BLaER1 treated with 17β-estradiol and CSF1 and Interleukin-3, amounts not matched to agents 10 nM and 100 nM (cell line): ENCODE results near the gene SDK1.
"Not testable (repeated sequence)": the region's sequence is repeated elsewhere in the genome, so short reads cannot be mapped to it uniquely, and the experiment has no call there.

Source experiments
- H3K27ac ChIP-seq, 11 experiments: shearing (Covaris generic); formaldehyde crosslinking; 2 replicates each; pipeline ENCODE4 v1.8.1; 2022
- H3K27me3 ChIP-seq, 11 experiments: shearing (Covaris generic); formaldehyde crosslinking; 2 replicates each; pipeline ENCODE4 v1.8.1; 2022
- H3K36me3 ChIP-seq, 11 experiments: shearing (Covaris generic); formaldehyde crosslinking; 2 replicates each; pipeline ENCODE4 v1.8.1; 2022
- H3K4me1 ChIP-seq, 10 experiments: shearing (Covaris generic); formaldehyde crosslinking; 2 replicates each; pipeline ENCODE4 v1.8.1; 2022
- H3K4me2 ChIP-seq, 11 experiments: shearing (Covaris generic); formaldehyde crosslinking; 2 replicates each; pipeline ENCODE4 v1.8.1; 2022
- H3K4me3 ChIP-seq, 10 experiments: shearing (Covaris generic); formaldehyde crosslinking; 2 replicates each; pipeline ENCODE4 v1.8.1; 2022
- H3K9ac ChIP-seq, 11 experiments: shearing (Covaris generic); formaldehyde crosslinking; 2 replicates each; pipeline ENCODE4 v1.8.1; 2022
- H3K9me3 ChIP-seq, 11 experiments: shearing (Covaris generic); formaldehyde crosslinking; replicated peaks in 1 of 11; 2 replicates each; pipeline ENCODE4 v1.8.1; 2022
- H4K20me1 ChIP-seq, 11 experiments: shearing (Covaris generic); formaldehyde crosslinking; 2 replicates each; pipeline ENCODE4 v1.8.1; 2022
- Cebpa-rat ChIP-seq, 11 experiments: shearing (Covaris generic); IDR thresholded peaks; 2 replicates each; pipeline ENCODE4 v1.8.1; 2022

The SDK1 gene

GRCh38 chr7:3918576-3918975 is 617.5 kb downstream of the SDK1 start:
- Histone ChIP-seq H3K27ac (no peak overlapping the region), H4K20me1 (no peaks in the 10 kb centered on the region), H3K4me2 (peak overlapping the region; percentile 60 to 87 (median 73)), H3K4me3 (peak overlapping the region in 1 of 10 experiments; percentile 3; a peak in 1 of 20 replicates), H3K27me3 (no peaks in the 10 kb centered on the region), H3K9me3 (peaks cover 5 to 18% (median 15%) of the 10 kb centered on the region in 11 experiments; a peak in 17 of 22 replicates), H3K4me1 (peaks cover 52 to 61% (median 58%) of the 10 kb centered on the region in 10 experiments), H3K9ac (no peak overlapping the region), H3K36me3 (no peaks in the 10 kb centered on the region)
- no peak for TF ChIP-seq Cebpa-rat (IDR thresholded peaks at IDR 0.05)

DNA sequence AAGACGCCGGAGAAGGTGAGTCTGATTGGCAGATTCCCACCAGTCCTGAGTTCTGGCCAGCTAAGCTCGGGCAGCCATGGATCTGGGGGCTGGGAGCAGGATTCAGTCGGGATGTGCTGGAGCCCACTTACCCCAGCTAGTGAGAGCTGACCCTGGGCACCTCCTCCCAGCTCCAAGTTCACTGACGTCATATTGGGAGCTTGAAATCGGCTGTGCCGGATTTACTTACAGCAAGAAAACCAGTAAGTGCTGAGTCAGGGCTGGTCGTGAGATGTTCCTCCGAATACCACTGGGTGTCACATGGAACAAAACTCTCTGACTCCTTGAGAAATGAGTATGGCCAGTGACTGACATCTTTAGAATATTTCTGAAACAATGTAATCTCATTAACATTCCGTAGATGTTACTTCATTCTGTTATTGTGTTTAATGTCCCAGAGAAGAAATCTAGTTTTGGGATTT is 621.2 kb downstream of the SDK1 start:
- no peaks in the 10 kb centered on the region for H3K36me3 ChIP-seq
- H3K4me3 ChIP-seq: no peak overlapping the region
- H3K9me3 ChIP-seq: peaks cover 0 to 15% (median 8%) of the 10 kb centered on the region in 11 experiments; a peak in 12 of 22 replicates
- H3K4me1 ChIP-seq: peaks cover 16 to 26% (median 21%) of the 10 kb centered on the region in 10 experiments
- no peak for TF ChIP-seq Cebpa-rat (IDR thresholded peaks at IDR 0.05)
- 0 out of 22 replicates have a peak overlapping the region, but pooled peaks of 1 of the 11 experiments have one; percentile 16 for H3K9ac ChIP-seq
- no peak overlapping the region for H3K4me2 ChIP-seq
- no peaks in the 10 kb centered on the region for H4K20me1 ChIP-seq
- no peaks in the 10 kb centered on the region for H3K27me3 ChIP-seq
- H3K27ac ChIP-seq: peak overlapping the region in 2 of 11 experiments; percentile 38 to 58; a peak in 4 of 22 replicates

DNA sequence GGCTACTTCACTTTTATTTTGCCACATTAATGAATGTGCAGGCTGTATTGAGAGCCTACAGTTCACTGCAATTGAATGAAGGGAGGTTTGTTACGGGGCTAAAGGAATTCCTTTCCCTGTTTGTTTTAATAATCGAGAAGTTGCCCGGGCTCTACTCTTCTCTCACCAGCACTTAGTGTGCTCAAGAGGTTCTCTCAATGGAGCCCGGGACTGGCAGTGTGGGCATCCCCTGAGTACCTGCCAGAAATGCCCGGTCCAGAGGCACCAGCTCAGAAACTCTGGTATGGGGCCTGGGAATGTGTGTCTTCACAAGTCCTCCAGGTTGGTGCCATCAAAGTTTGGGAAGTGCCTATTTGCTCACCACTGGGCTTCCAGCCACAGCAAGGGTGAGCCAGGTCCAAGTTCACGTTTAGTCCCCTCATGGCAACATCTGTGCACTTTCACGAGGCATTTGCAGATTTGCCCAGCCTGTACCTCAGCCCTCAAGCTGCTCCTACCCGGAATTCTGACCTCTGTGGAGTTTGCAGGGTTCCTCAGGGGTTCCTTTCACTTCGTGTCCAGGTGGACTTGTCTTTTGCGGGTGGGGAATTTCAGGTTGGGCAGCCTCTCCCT is 622.4 kb downstream of the SDK1 start:
- no peak overlapping the region for H3K4me2 ChIP-seq
- no peaks in the 10 kb centered on the region for H3K36me3 ChIP-seq
- peaks cover 0 to 9% (median 3%) of the 10 kb centered on the region in 11 experiments; a peak in 9 of 22 replicates for H3K9me3 ChIP-seq
- H3K27me3 ChIP-seq: no peaks in the 10 kb centered on the region
- no peak overlapping the region for H3K9ac ChIP-seq
- H4K20me1 ChIP-seq: no peaks in the 10 kb centered on the region
- no peak for TF ChIP-seq Cebpa-rat (IDR thresholded peaks at IDR 0.05)
- peaks cover 4 to 14% (median 9%) of the 10 kb centered on the region in 10 experiments for H3K4me1 ChIP-seq
- H3K4me3 ChIP-seq: no peak overlapping the region
- no peak overlapping the region for H3K27ac ChIP-seq

DNA sequence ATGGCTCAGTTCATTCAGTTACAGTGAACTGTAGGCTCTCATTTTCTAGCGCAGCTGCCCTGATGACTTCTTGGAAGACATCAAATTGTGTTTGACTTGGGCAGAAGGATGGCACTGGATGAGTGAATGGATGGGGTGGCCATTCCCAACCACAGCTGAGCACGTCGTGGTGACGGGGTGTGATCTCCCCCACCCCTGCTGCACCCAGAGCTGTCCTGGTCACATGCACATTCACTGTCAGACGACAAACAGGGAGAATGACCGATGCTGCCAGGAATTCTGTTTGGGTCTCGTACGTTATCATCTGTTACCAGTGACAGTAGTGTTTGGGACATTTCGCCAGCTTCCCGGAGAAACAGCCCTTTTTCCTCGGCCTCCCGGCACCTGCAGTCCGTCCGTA is 623.2 kb downstream of the SDK1 start:
- H3K4me2 ChIP-seq: no peak overlapping the region
- no peak for TF ChIP-seq Cebpa-rat (IDR thresholded peaks at IDR 0.05)
- H3K27ac ChIP-seq: no peak overlapping the region
- peaks cover 0 to 5% (median under 1%) of the 10 kb centered on the region in 10 experiments; a peak in 11 of 20 replicates for H3K4me1 ChIP-seq
- H3K27me3 ChIP-seq: no peaks in the 10 kb centered on the region
- H3K36me3 ChIP-seq: no peaks in the 10 kb centered on the region
- no peaks in the 10 kb centered on the region for H4K20me1 ChIP-seq
- H3K4me3 ChIP-seq: no peak overlapping the region
- H3K9me3 ChIP-seq: 0 out of 22 replicates have a peak, but pooled peaks cover 0 to 2% (median 0%) of the 10 kb centered on the region in 11 experiments
- H3K9ac ChIP-seq: no peak overlapping the region

DNA sequence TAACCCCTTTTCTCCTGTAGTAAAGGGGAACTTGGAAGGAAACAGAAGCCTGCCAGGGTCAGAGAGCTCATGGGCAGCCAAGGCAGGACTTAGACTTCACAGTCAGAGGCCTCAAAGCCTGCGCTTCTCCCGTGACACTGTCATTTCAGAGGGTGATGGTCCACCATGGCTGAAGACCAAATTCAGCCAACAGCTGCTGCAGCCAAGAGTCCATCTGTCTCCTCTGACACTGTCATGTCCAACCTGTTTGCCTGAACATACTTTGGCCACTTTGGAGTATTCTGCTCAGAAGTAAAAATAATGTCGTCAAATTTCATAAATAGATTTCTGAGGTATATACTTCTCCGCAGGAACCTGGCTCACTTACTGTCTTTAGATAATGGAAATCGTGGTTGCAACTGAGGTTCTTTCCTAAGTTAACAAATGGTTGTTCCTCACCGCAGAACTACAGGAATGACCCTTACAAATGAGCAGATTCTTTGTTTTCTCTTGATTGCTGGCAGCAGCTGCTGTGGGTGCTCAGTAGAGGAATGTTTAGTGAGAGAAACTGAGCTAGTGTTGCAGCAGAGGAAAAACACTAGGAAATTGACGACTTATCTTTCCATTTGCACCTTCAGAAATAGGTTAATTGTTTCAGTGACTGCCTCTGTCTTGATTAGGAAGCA is 626.5 kb downstream of the SDK1 start:
- H3K4me3 ChIP-seq: no peak overlapping the region
- no peaks in the 10 kb centered on the region for H4K20me1 ChIP-seq
- peaks cover 0 to 6% (median 0%) of the 10 kb centered on the region in 10 experiments; a peak in 1 of 20 replicates for H3K4me1 ChIP-seq
- no peak overlapping the region for H3K27ac ChIP-seq
- no peak overlapping the region for H3K9ac ChIP-seq
- no peak for TF ChIP-seq Cebpa-rat (IDR thresholded peaks at IDR 0.05)
- H3K9me3 ChIP-seq: no peaks in the 10 kb centered on the region
- H3K4me2 ChIP-seq: no peak overlapping the region
- no peaks in the 10 kb centered on the region for H3K36me3 ChIP-seq
- H3K27me3 ChIP-seq: no peaks in the 10 kb centered on the region

- H3K4me3 ChIP-seq: no peak overlapping the region
- H3K9me3 ChIP-seq: no peaks in the 10 kb centered on the region
- H3K4me2 ChIP-seq: no peak overlapping the region
- no peak overlapping the region for H3K9ac ChIP-seq
- no peak for TF ChIP-seq Cebpa-rat (IDR thresholded peaks at IDR 0.05)
- no peaks in the 10 kb centered on the region for H3K36me3 ChIP-seq
- peaks cover 0 to 6% (median 0%) of the 10 kb centered on the region in 10 experiments; a peak in 1 of 20 replicates for H3K4me1 ChIP-seq
- H3K27me3 ChIP-seq: no peaks in the 10 kb centered on the region
- no peak overlapping the region for H3K27ac ChIP-seq
- no peaks in the 10 kb centered on the region for H4K20me1 ChIP-seq
Observed at GRCh38 chr7:3928727-3929515, 627.9 kb downstream of the SDK1 start.

DNA sequence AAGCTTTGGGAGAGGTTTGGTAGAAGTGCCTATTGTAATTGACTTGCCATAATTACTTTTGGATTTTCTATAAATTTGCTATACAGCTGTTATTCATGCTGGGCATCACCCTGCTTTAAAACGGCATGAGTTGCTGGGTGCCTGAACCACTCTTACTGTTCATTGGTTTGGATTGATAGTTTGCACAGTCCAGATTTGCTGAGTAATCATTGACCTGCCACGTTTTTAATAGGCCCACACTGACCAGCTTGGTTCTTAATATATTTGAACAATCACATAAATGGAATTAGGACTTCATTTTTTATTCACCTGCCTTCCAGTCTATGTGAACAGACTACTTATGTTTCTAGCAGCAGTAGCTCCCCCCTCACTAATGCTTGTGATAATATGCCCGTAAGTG is 630.8 kb downstream of the SDK1 start:
- H3K27ac ChIP-seq: no peak overlapping the region
- no peaks in the 10 kb centered on the region for H4K20me1 ChIP-seq
- no peaks in the 10 kb centered on the region for H3K27me3 ChIP-seq
- peaks cover 0 to 6% (median 0%) of the 10 kb centered on the region in 10 experiments; a peak in 1 of 20 replicates for H3K4me1 ChIP-seq
- no peak overlapping the region for H3K4me2 ChIP-seq
- H3K9me3 ChIP-seq: peaks cover 16 to 26% (median 24%) of the 10 kb centered on the region in 11 experiments
- no peak overlapping the region for H3K4me3 ChIP-seq
- no peak for TF ChIP-seq Cebpa-rat (IDR thresholded peaks at IDR 0.05)
- H3K9ac ChIP-seq: no peak overlapping the region
- no peaks in the 10 kb centered on the region for H3K36me3 ChIP-seq

DNA sequence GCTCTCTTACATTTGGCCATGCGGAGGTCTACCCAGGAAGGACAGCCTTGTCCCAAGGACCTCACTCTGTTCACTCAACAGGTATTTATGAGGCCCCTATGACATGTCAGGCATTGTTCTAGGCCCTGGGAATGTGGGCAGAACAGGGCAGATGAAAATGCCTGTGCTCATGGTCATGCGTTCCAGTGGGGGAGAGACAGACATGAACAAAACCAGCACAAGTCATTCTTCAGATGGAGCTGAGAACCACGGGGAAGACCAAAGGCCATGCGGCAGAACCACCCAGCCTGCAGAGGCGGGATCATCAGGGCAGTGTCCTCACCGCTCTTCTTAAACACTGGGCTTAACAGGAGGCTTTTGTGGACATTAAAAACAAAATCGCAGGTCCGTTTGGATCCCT is 636.1 kb downstream of the SDK1 start:
- Histone ChIP-seq H4K20me1 (no peaks in the 10 kb centered on the region), H3K9me3 (peaks cover 20 to 39% (median 30%) of the 10 kb centered on the region in 11 experiments), H3K9ac (no peak overlapping the region), H3K27ac (no peak overlapping the region), H3K4me2 (no peak overlapping the region), H3K4me3 (no peak overlapping the region), H3K4me1 (peaks cover 0 to 9% (median 2%) of the 10 kb centered on the region in 10 experiments; a peak in 4 of 20 replicates), H3K27me3 (no peaks in the 10 kb centered on the region), H3K36me3 (no peaks in the 10 kb centered on the region)
- no peak for TF ChIP-seq Cebpa-rat (IDR thresholded peaks at IDR 0.05)

DNA sequence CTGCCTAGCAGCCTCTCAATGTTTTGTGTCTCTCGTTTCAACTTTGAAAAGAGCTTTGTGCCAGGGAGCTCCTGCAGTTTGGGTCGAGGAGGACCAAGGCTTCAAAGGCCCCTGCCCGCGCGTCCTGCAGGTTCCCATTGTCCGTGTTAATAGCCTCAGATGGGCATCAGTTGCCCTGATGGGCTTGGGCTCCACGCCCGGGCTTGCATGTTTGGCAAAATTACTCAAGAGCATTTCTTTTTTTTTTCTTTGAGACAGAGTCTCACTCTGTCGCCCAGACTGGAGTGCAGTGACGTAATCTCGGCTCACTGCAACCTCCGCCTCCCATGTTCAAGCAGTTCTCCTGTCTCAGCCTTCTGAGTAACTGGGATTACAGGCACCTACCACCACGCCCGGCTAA is 636.6 kb downstream of the SDK1 start:
- Histone ChIP-seq H3K27me3 (no peaks in the 10 kb centered on the region), H4K20me1 (no peaks in the 10 kb centered on the region)
- TF ChIP-seq Cebpa-rat (IDR thresholded peaks at IDR 0.05): no peak

GRCh38 chr7:3941706-3942105 is 640.7 kb downstream of the SDK1 start:
- H3K4me3 ChIP-seq, H4K20me1 ChIP-seq, H3K36me3 ChIP-seq, H3K27ac ChIP-seq, H3K9ac ChIP-seq, H3K27me3 ChIP-seq: not testable (repeated sequence)
- H3K4me1 ChIP-seq: peaks cover 0 to 14% (median 8%) of the 10 kb centered on the region in 10 experiments; a peak in 11 of 20 replicates
- peak overlapping the region in 2 of 11 experiments; percentile 20 to 22; a peak in 1 of 22 replicates for H3K4me2 ChIP-seq
- H3K9me3 ChIP-seq: peaks cover 16 to 35% (median 23%) of the 10 kb centered on the region in 11 experiments; a peak in 21 of 22 replicates

More for the DNA sequence above, 636.6 kb downstream of the SDK1 start:
- Histone ChIP-seq H3K9me3 (peaks cover 20 to 39% (median 30%) of the 10 kb centered on the region in 11 experiments), H3K4me3 (no peak overlapping the region), H3K27ac (no peak overlapping the region), H3K36me3 (no peaks in the 10 kb centered on the region), H3K4me1 (peaks cover 0 to 9% (median under 1%) of the 10 kb centered on the region in 10 experiments; a peak in 4 of 20 replicates), H3K9ac (no peak overlapping the region), H3K4me2 (no peak overlapping the region)
